Hippocampal formation (tissue), 2 donors: Measurements from ENCODE around the gene PEPD.

Experiments used
- DNase-seq, 2 donors: peaks; one replicate each; lab custom pipeline; 2025; lab: John Stamatoyannopoulos, UW

The PEPD gene

DNA sequence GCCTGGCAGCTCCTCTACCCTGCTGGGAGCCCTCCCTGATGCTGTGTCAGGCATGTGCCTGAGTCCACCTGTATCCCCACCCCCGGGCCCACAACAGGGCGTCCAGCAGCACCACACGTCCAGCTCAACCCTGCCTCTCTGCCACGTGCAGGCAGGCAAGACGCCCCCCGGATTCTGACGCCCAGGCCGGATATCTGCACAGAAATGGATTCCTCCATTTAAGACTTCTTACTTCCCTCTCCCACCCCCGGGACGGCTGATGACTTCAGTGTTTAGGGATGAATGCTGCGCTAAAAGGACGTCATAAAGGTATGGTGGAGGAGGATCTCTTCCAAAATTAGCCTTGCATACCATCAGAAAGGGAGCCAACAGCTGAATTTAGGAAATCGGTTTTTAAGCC is 10.2 kb downstream of the PEPD start:
- DNase-seq = no peak

DNA sequence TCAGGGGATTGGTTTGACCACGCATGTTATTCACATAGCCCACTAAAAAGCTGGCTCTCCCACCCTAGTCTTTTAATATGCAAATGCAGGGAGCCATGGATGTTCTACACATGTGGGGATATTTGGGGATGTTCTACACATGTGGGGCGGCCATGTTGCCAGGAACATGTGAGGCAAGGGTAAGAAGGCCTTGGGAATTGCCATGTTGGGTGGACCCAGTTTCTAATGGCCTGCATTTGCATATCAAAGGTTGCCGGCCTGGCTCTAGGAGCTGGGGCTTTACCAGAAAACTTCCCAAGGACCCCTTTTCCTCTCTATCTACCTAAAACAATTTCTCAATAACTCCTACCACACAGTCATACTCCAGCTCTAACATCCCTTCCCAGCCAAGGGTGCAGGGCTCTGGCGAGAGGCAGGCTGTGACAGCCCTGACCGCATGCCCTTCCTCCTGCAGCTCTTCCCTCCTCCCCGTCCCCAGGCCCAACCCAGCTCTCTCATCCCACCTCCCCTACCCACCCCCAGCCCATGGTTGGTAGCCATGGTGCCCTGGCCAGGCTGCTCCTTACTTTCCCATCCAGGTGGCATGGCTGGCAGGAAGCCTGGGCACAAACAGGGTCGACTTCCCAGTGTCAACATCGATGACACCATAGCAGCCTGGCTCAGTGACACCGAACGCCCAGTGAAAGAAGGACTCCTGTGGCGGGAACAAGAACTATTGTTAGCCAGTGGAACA is 11.0 kb downstream of the PEPD start:
- DNase-seq = no peak

DNA sequence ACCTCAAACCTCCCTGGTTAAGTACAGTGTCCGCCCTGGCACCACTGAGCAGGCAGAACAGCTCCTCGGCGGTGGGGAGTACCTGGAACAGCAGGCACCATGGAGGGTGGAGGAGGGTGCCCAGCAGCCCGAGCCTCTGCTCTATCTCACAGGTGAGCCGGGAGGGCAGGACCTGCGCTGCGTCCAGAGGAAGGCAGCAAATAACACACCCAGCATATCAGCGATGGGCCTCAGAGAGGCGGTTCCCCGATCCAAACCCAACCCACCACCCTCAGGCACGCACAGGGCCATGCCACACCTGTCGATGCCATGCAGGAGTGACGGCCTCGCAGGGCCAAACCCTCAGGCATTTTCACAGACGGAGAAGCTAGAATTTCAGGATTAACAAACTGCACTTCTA is 11.8 kb downstream of the PEPD start:
- DNase-seq = no peak

DNA sequence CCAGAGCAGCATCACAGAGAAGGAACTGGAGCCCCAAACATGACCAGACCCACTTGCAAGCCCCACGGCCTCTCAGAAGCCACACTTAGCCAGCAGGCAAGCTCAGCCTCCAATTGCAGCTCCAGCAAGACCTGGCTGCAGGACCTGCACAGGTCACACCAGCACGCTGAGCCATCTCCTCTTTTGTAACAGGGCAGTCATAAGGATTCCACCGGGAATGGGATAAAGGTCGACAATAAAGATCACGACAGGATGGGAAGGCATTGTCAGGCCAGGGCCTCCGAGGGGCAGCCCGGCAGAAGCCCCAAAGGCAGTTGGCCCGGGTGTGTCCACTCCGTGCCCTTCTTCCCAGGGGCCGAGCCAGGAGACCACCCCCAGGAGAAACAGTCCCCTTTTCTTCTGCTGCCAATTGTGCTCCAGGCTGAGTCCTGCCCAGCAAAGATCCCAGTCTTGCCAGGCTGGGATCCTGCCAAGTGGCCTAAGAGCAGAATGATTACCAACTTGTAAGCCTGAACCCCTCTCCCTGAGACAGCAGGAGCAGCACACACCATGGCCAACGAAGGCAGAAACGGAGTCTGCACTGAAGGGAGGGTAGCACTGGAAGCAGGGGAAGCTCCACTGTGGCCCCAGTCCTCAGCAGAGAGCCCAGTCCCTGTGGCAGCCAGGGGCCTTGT is 12.5 kb downstream of the PEPD start:
- DNase-seq = no peak

DNA sequence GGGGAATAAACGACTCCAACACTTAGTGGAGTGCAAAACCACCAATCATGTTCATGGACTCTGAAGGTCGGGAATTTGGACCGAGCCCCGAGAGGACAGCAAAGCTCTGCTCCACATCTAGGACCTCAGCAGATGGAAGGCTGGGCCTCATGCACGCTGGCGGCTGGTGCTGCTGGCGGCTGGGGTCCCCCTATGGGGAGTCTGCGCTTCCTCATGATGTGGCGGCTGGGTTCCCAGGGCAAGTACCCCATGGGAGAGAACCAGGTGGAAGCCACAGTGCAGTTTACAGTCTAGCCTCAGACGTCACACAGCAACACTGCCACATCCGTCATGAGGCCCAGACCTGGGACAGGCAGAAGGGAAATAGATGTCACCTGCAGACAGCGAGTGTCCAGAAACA is 13.2 kb downstream of the PEPD start:
- no peak for DNase-seq

DNA sequence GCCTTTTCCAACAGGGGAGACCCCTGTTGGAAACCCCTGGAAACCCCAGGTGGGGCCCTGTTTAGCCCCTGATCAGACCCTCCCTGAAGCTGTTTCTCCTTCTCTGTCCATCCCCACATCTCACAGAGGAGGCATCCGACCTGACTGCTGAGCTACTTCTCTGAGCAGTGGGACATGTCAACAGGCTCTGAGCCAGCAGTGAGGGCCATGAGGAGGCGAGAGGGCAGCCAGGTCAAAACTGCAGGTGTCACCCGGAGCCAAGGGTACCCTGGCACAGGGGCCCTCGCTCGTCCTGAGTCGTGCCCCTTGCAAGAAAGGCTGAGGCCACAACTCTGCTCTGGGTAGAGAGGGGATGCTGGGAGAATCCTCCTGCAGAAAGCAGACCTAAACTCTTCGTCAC is 13.6 kb downstream of the PEPD start:
- no peak for DNase-seq

DNA sequence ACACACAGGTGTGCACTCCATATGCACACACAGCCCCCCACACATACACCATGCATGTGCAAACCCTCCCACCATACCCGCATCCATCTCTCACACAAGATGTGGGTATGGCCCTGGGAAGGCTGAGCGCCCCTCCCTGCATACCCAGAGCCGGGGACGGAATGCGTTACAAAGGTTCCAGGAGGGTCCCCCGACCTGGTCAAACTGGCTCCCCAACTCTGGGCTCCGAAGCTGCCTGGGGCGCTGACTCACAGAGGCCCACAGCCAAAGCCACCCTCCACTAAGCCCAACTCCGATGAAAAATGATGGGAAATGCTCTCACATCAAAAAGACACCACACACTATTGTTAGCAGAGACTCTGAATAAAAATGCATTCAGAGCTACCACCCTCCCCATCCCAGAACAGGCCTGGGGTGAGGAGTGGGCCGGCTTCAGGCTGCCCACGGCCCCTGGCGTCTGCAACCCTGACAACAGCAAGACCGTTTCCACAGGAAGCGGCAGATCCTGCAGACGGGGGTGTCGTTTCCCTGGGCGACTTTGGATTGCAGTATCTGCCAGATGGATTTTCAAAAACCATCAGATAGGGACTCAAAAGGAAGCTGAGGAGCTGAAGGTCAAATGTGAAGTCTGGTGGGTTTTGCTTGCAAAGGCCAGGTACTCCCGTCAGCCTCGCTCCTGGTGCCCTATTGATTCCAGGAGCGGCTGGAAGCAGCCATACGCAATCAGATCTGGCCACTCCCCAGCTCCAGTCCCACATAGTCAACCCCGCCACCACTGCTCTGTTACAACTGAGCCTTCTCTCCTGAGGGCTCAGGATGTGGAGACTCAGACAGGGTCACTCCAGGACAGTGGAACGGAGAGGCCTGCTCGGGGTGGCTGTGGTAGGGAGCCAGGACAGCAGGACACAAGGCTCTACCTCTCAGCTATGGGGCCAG is 14.3 kb downstream of the PEPD start:
- DNase-seq = no peak

DNA sequence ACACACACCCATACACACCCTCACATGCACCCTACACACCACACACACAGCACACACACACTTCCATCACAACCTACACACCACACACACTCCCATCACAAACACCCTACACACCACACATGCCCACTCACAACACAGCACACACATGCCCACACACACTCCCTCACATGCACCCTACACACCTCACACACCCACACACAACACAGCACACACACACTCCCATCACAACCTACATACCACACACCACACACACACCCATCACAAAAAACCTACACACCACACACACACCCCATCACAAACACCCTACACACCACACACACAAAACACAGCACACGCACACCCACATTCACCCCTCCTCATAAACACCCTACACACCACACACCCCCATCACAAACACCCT is 15.1 kb downstream of the PEPD start:
- DNase-seq = no peak

DNA sequence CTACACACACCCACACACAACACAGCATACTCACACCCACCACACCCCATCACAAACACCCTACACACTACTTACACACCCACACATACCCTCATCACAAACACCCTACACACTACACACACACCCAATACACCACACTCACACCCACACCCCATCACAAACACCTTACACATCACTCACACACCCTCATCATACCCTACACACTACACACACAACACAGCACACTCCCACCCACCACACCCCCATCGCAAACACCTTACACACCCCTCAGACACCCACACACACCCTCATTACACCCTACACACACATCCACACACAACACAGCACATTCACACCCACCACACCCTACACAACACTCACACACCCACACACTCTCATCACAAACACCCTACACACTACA is 15.8 kb downstream of the PEPD start:
- no peak for DNase-seq

DNA sequence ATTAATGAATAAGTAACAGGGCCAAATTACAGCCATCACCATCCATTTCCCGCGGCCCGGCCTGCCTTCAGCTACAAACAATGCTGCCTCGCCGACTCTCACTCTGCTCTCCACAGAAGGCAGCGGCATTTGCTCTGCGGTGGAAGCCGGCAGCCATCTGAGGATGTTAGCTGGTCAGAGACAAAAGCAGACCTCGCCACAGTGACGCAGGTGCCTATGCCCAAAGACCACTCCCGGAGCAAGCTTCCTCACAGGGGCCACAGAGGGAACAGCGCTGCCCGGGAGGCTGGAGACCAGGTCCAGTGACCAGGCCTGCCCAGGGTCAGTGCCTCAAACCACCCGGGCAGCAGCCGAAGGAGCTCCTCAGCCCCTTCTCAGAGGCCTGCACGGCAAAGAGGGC is 16.4 kb downstream of the PEPD start:
- DNase-seq = no peak

DNA sequence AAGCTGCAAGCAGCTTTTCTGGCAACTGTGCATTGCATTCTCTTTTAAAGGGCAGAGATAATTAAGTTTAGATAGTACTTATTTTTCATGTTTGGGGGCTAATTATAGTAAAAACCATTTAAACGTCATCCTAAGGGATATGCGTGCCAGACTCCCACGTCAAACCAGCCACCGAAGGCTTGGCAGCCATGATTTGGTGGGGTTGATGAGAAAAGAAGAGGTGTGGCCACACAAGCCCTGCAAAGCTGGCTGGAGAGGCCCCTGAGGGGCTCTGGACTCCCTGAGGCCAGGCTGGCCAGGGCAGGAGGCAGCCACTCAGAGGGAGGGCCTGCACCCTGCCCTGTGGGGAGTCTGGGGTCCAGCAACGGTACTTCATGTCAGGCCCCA is 17.5 kb downstream of the PEPD start:
- no peak for DNase-seq

DNA sequence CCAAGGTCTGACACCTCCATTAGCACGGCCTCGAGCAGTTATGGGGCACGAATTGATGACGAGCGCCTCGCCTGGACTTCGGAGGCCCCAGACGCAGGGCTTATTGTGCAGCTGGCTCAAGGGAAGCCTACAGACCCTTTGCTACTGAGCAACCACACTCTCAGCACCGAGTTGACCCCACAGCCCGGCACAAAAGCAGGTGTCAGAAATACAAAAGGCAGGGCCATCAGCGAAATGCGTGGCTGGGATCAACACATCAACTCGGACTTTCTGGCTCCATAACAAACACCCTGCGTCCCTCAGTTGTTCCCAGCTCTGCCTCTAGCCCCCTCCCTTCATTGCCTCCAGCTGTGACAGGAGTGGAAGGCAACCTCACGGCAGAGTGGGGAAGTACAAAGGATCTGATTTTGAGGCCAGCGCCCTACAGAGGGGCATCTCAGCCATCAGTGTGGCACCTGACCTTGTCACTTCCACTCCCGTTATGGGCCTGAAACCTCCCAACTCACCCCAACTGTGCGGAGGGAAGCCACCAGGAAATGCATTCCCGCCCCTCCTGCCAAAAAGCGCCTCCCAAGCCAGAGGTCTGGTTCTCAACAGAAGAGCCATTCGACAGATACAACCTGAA is 18.0 kb downstream of the PEPD start:
- DNase-seq = no peak

DNA sequence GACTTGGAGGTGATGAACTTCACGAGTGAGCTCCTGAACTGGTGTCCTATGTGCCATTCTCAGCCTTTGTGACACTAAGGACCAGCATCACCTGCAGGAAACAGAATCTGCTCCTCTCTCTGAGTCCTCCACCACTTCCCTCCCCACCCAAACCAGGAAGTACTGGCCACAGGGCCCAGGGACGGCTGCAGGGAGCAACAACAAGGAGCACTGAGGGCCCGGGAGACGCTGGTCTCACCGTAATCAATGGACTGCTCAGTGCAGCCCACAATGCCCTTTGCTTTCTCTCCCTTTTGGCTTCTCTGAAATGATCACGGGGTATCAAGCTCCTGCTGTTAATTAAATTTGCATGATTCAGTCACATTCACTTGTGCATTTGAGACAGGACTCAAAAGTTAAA is 18.6 kb downstream of the PEPD start:
- no peak for DNase-seq

DNA sequence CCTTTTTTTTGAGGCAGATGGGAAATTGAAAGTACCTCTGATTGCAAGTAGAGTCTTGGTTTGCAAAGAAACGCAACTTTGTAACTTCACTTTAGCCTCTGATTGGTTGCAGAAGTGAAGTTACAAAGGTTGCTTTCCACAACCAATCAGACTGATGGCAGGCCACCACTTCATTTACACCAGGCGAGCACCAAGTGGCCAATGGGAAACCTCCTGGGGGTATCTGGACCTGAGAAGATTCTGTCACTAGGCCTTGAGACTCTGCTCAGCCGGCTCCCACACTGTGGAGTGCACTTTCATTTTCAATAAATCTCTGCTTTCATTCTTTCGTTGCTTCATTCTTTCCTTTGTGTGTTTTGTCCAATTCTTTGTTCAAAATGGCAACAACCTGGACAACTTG is 19.1 kb downstream of the PEPD start:
- no peak for DNase-seq

DNA sequence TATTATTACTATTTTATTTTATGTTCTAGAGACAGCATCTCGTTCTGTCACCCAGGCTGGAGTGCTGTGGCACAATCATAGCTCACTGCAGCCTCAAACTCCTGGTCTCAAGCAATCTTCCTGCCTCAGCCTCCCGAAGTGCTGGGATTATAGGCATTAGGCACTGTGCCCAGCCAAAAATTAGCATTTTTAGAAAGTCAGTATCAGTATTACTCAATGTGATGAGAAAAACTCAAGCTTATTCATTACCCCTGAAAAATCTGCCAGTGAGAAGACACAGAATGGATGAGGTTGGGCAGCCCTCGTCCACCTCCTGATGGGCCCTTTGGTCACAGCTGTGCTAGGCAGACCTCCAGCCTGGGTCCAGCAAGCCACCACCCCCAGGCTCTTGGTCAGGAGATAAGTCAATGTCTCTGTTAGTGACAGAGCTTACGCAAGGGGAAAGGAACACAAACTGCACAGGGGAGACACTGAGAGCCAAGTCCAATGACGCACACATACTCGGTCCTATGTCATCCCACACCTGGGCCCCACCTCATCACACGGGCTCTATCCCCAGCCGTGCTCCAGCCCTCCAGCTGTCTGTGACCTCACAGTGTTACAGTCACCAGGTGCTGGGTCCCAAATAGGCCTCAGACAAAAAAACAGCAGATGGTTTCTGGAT is 19.8 kb downstream of the PEPD start:
- no peak for DNase-seq

DNA sequence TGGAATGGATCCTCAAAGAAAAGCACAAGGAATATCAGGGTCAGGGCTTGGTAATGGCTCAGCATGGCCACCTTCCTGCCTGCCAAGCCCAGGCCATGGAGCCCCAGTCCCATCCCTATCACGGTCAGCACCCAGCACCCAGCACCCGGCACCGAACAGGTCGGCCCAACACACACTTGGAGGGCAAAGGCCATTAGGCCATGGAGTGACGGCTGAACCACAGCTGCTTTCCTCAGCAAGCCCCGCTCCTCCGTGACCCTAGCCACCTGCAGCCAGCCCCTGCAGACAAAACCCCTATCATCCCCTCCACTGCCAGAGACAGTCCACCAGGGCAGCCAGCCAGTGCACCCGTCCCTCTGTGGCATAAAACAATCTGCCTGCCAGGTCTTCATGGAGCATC is 20.6 kb downstream of the PEPD start:
- no peak for DNase-seq

DNA sequence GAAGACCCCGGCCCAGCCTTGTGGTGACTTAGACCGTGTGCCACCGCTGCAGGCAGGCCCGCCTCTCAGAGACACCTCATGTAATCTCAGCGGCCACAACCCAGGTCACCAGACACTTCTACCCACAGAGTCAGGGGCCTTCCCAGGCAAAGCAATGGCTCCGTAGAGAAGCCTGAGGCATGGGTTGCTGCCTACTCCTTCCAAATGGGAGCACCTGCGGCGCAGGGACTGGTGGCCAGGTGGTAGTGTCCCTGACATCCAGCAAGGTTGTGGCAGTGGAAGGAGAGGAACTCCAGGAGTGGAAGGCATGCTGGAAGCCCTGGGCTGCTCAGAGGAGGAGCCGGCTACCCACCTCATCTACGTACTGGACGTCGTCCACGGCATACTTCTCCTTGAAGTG is 21.0 kb downstream of the PEPD start:
- no peak for DNase-seq

DNA sequence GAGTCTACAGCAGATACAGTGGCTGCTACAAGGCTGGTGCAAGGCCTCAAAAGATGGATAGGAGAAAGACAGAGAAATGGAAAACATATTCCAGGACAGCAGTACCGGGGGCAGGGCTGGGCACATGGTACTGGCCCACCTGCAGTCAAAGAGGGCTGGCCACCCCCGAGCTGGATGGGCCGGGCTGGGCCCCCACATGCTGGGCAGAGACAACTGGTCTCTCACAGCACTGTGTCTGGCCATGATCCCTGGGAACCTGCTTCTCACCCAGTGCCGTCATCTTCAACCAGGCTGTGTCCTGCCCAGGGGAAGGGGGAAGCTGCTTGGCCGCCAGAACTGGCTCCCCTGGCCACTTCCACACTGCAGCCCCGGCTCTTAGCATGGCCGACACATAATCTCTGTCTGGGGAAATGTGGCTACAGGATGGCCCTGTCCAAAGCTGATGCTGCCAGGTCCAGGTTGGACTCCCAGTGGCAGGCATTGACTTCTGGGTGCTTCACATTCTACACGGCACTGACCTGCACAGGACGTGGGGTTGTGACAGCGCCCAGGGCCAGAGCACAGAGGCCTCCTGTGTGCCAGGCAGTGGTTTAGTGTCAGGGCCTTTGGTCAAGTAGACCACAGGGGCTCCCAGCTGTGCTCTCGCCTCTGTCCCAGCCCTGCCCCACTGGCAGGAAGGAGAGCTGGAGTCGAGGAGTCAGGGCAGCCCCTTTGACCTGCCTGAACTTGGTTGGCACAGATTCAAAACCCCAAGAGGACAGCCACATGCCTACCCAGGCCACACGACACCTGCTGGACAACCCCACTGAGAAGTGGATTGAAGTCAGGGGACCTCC is 21.7 kb downstream of the PEPD start:
- DNase-seq = no peak

DNA sequence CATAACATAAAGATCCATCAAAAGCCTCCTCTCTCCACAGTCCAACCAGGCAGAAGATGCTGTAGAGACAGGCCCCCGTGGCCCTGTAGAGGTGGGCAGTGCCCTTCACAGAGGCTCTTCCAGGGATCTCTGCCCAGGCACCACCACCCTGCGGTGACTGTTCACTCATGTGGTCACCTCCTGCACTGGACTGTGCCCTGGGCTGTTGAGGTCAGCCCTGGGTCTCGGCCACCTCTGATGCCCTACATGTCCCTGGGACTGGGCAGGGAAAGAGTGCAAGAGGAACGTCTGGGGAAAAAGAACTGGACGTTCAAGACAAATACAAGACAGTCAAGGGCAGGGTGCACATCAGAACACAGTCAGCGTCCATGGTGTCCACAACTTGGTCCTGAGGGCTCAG is 22.3 kb downstream of the PEPD start:
- DNase-seq = no peak

DNA sequence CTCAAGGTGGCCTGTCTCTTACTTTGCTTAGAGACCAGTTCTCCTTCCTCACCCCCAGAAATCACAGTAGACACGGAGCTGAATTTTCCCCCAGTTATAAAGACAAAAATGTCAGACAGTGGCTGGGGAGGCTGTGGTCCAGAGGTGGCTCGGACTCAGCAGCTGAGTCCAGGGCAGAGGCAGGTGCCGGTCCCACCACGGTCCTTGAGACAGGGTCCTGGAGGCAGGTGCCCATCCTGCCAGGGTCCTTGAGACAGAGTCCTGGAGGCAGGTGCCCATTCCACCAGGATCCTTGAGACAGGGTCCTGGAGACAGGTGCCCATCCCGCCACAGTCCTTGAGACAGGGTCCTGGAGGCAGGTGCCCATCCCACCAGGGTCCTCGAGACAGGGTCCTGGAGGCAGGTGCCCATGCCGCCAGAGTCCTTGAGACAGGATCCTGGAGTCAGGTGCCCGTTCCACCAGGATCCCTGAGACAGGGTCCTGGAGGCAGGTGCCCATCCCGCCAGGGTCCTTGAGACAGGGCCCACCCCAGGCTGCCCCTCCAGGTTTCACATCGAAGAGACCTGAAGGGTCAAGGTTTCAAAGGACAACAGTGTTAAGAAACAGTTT is 23.1 kb downstream of the PEPD start:
- DNase-seq = no peak

DNA sequence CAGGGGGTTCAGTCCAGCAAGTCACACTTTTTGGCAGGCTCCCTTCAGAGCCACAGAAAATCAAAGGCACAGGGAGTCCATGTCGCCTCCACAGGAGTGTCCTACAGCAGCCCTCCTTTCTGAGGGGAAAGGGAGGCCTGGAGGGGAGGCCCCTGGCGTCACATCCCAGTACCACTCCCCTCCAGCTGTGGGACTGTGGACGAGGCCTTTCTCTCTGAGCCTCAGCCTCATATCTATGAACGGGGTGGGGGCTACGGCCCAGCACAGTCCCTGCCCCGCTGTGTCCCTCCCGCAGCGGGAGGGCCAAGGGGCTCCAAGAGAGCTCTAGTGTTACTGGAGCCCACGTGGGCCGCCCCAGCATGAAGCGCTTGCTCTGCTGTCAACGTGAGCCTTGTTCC is 23.8 kb downstream of the PEPD start:
- DNase-seq = no peak
